Stomach (tissue), 9 donors: ENCODE measurements around the gene GJB3. TPM values are rescaled to one million over a fixed set of nuclear protein-coding genes. Genes with fewer than 3 reads are reported as not detected.

ENCODE experiments used
- DNase-seq, 2 donors: peaks; one replicate each; pipeline versions ENCODE4 v3.0.0 to v3.0.0-alpha.2; 2013 to 2019
- H3K27ac ChIP-seq, 5 donors: fragments of 200-600 bp in 4 of 5; sonication (generic) in 4 of 5; one replicate each; pipeline ENCODE4 v1.5.1; 2013 to 2019; ENCODE audit warnings: mild to moderate bottlenecking in 1 of 5, moderate library complexity in 1 of 5
- H3K27me3 ChIP-seq, 3 donors: fragments of 200-600 bp; sonication (generic); one replicate each; pipeline ENCODE4 v1.5.1; 2017 to 2019; ENCODE audit warnings: mixed run types in 1 of 3
- H3K36me3 ChIP-seq, 4 donors: fragments of 200-600 bp; sonication (generic); 1 replicate in 3 of 4; 2 replicates in 1 of 4; pipeline ENCODE4 v1.5.1; 2016 to 2019
- H3K4me1 ChIP-seq, 4 donors: fragments of 200-600 bp; sonication (generic); one replicate each; pipeline ENCODE4 v1.5.1; 2016 to 2019
- H3K4me3 ChIP-seq, 4 donors: fragments of 200-600 bp; sonication (generic) in 3 of 4; one replicate each; pipeline ENCODE4 v1.5.1; 2016 to 2019; ENCODE audit warnings: mild to moderate bottlenecking in 1 of 4
- H3K9me3 ChIP-seq, 4 donors: fragments of 200-600 bp; sonication (generic); one replicate each; pipeline ENCODE4 v1.5.1; 2016 to 2019
- EP300 ChIP-seq: sonication (generic); formaldehyde crosslinking; IDR thresholded peaks from one replicate; pipeline ENCODE4 v1.6.1; 2017; ENCODE audit warnings: antibody characterized with exemption
- POLR2A ChIP-seq, 4 donors: fragments of 450-650 bp; IDR thresholded peaks; one replicate each; pipeline ENCODE4 v1.6.1; 2016; ENCODE audit warnings: antibody characterized with exemption in 4 of 4, control low read depth in 2 of 4, mild to moderate bottlenecking in 1 of 4, moderate library complexity in 1 of 4
- POLR2AphosphoS5 ChIP-seq, 3 donors: sonication (generic); formaldehyde crosslinking; IDR thresholded peaks; one replicate each; pipeline ENCODE4 v1.6.1; 2016; ENCODE audit warnings: antibody characterized with exemption in 3 of 3
- whole genome bisulfite sequencing, 5 donors: extraction: QIAGEN DNeasy Blood & Tissue Kit in 3 of 5; methylation state at CpG; one replicate each; pipeline versions ENCODE4 v1.1.5 to v1.1.7; 2013 to 2018; 5-methylcytosine and 5-hydroxymethylcytosine counted together
- intact Hi-C: fragments of 100-400 bp; cut with DNase I; formaldehyde crosslinking; loops from one replicate; pipeline ENCODE4 v1.15.1; 2023; ENCODE audit warnings: low total_unique reads
- polyA plus RNA-seq, 3 donors: library from polyadenylated mRNA; stranded (reverse); fragments of 200-250 nt; gene quantifications; one replicate each; pipeline ENCODE4 v1.2.3, GENCODE V29; 2013
- total RNA-seq, 5 donors: library from RNA; depleted of rRNA; stranded (reverse); fragments of >200 nt; gene quantifications; one replicate each; pipeline versions ENCODE4 v1.1.0 to v1.2.3, GENCODE V29; 2014 to 2016
- TF ChIP-seq, protein P1 (sequence below), 7 experiments: fragments of 450-650 bp in 4 of 7; fragments of 200-600 bp in 3 of 7; sonication (generic) in 3 of 7; IDR thresholded peaks; one replicate each; pipeline ENCODE4 v1.5.1; 2016 to 2019; ENCODE audit warnings: antibody characterized with exemption in 7 of 7, control low read depth in 2 of 7, mild to moderate bottlenecking in 1 of 7
- donor health status: healthy with polysubstance abuse.
- donor health status: Bipolar disorder and iron deficiency.
- donor health status: healthy.

Gene GJB3
- total and polyA plus RNA-seq, 8 donors, result 0.58 to 32.3 (median 1.8) TPM; not detected in 1

DNA sequence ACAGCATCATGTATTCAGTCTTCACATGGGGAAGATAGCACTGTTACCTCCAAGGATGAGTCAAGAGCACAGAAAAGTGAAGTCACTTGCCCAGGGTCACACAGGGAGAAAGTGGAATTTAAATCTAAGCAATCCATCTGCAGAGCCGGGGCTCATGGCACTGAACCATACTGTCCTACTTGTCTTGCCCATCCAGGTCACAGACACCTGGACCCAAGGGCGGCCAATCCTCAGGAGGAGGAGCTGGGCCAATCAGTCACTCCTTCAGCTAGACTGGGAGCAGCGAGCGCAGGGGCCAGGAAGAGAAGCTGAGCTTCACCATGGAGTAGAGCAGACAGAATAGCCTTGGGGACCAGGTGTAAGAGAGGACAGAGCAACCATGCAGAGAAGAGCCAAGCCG, 35.3 kb upstream of the GJB3 start:
- 61 to 91% (median 81%) methylated on average over 3 to 5 of the region's 5 CpGs for WGBS, 5 donors
- TF ChIP-seq POLR2A (IDR thresholded peaks at IDR 0.05) (no peak), POLR2AphosphoS5 (IDR thresholded peaks at IDR 0.05) (no peak), EP300 (no peak)
- TF ChIP-seq, protein P1, sequence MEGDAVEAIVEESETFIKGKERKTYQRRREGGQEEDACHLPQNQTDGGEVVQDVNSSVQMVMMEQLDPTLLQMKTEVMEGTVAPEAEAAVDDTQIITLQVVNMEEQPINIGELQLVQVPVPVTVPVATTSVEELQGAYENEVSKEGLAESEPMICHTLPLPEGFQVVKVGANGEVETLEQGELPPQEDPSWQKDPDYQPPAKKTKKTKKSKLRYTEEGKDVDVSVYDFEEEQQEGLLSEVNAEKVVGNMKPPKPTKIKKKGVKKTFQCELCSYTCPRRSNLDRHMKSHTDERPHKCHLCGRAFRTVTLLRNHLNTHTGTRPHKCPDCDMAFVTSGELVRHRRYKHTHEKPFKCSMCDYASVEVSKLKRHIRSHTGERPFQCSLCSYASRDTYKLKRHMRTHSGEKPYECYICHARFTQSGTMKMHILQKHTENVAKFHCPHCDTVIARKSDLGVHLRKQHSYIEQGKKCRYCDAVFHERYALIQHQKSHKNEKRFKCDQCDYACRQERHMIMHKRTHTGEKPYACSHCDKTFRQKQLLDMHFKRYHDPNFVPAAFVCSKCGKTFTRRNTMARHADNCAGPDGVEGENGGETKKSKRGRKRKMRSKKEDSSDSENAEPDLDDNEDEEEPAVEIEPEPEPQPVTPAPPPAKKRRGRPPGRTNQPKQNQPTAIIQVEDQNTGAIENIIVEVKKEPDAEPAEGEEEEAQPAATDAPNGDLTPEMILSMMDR (IDR thresholded peaks at IDR 0.05), result no peak
- H3K4me3 ChIP-seq, result no peak overlapping the region

DNA sequence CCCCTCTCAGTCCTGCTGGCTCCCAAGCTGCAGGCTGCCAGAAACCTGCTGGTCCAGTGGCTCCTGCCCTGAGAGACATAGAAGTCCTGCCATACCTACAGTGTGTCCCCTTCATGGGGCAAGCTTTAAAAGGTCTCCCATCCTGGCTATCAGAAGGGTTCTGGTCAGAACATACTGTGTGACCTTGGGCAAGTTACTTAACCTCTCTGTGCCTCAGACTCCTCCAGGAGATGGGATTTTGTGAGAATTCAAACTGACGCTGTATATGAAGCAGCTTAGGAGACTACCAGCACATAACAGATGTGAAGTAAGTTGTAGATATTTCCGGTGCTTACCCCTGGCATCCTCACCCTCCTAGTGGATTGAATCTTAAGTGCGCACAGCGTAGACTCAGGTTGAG, 34.9 kb upstream of the GJB3 start:
- WGBS, 5 donors, result 80 to 98% (median 89%) methylated on average over 4 of the region's 4 CpGs
- TF ChIP-seq EP300 (no peak), POLR2A (IDR thresholded peaks at IDR 0.05) (no peak), POLR2AphosphoS5 (IDR thresholded peaks at IDR 0.05) (no peak)
- TF ChIP-seq, protein P1 (IDR thresholded peaks at IDR 0.05), result no peak
- no peak overlapping the region for H3K27ac ChIP-seq

More for the DNA sequence above, 35.3 kb upstream of the GJB3 start:
- Histone ChIP-seq H3K4me1 (peaks cover 4 to 10% (median 6%) of the 10 kb centered on the region in 4 donors), H3K36me3 (no peaks in the 10 kb centered on the region), H3K27me3 (peaks cover 0 to 57% (median 13%) of the 10 kb centered on the region in 3 donors), H3K27ac (no peak overlapping the region), H3K9me3 (no peaks in the 10 kb centered on the region)
- intact Hi-C loops, result no loop called here
- no peak for DNase-seq

DNA sequence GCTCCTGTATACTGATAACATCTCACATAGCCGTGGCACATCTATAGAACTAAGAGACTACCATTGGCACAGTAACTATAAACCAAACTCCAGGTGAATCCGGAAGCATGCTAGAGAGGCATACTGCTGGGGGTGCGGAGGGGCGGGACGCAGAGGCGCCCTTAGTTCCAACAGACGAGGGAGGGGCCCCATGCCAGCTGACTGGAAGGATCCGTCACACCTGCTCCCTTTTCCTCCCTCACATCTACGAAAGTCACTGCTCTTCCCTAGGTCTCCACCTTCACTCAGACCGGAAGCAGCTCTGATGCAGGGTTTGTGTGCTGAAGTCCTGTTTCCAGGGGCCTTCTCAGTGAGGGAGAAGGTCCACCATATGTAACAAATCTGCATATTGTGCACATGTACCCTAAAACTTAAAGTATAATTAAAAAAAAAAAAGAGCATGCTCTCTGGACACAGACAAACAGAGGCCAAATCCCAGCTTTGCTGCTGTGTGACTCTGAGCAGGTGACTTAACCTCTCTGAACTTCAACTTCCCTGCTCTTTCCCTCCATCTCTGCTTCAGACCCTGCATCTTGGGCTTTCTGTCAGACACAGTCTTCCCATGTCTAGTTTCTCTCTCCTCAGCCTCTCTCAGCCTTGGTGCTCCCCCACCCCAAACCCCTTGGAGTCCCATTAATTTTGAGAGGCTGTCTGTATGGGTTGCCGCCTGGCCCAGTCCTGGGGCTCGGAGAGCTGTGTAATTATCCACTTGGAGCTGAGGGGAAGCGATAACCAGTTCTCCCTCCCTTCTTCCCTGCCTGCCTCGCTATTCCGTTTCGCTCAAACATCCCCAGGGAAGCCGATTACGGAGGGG, 34.0 kb upstream of the GJB3 start:
- no peak overlapping the region for H3K4me3 ChIP-seq
- H3K9me3 ChIP-seq, result no peaks in the 10 kb centered on the region
- DNase-seq, result no peak
- peaks cover 0 to 56% (median 13%) of the 10 kb centered on the region in 3 donors for H3K27me3 ChIP-seq
- TF ChIP-seq EP300 (no peak), POLR2AphosphoS5 (IDR thresholded peaks at IDR 0.05) (no peak), POLR2A (IDR thresholded peaks at IDR 0.05) (no peak)
- TF ChIP-seq, protein P1 (IDR thresholded peaks at IDR 0.05), result no peak
- WGBS, 5 donors, result 51 to 62% (median 58%) methylated on average over 18 of the region's 18 CpGs
- H3K36me3 ChIP-seq, result no peaks in the 10 kb centered on the region
- intact Hi-C loops, result no loop called here
- no peak overlapping the region for H3K27ac ChIP-seq
- peaks cover 4 to 10% (median 6%) of the 10 kb centered on the region in 4 donors for H3K4me1 ChIP-seq

More for the DNA sequence above, 34.9 kb upstream of the GJB3 start:
- peaks cover 4 to 10% (median 6%) of the 10 kb centered on the region in 4 donors for H3K4me1 ChIP-seq
- intact Hi-C loops, result no loop called here
- peaks cover 0 to 57% (median 13%) of the 10 kb centered on the region in 3 donors for H3K27me3 ChIP-seq
- H3K4me3 ChIP-seq, result no peak overlapping the region
- no peaks in the 10 kb centered on the region for H3K36me3 ChIP-seq
- no peaks in the 10 kb centered on the region for H3K9me3 ChIP-seq
- no peak for DNase-seq

DNA sequence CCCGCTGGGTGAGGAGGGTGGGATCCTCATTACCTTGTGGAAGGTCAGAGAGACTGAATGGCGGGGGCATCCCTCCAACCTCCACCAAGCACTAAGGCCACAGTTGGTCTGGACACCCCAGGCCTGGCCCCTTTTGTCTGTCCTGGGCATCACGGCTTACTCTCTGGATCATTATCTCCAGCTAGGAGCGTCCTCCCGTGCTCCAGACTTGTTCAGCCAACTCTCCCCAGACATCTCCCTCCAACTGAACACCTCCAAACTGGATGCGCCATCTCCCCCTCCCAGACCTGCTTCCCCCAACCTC, 33.4 kb upstream of the GJB3 start:
- TF ChIP-seq EP300 (no peak), POLR2A (IDR thresholded peaks at IDR 0.05) (no peak), POLR2AphosphoS5 (IDR thresholded peaks at IDR 0.05) (no peak)
- TF ChIP-seq, protein P1 (IDR thresholded peaks at IDR 0.05), result no peak
- Histone ChIP-seq H3K27ac (no peak overlapping the region), H3K9me3 (no peaks in the 10 kb centered on the region), H3K4me3 (no peak overlapping the region), H3K27me3 (peaks cover 0 to 50% (median 13%) of the 10 kb centered on the region in 3 donors), H3K36me3 (no peaks in the 10 kb centered on the region), H3K4me1 (peaks cover under 1 to 6% (median 2%) of the 10 kb centered on the region in 4 donors)
- intact Hi-C loops, result no loop called here
- DNase-seq, result no peak
- WGBS, 5 donors, result 60 to 74% (median 63%) methylated on average over 6 of the region's 6 CpGs
